ENCODE measurements around the gene CAPN5. TPM values are rescaled to one million over a fixed set of nuclear protein-coding genes. Genes with fewer than 3 reads are reported as not detected.

The CAPN5 gene
- total and polyA plus RNA-seq, 4 donors = 6.5 to 25.8 (median 18.2) TPM

DNA sequence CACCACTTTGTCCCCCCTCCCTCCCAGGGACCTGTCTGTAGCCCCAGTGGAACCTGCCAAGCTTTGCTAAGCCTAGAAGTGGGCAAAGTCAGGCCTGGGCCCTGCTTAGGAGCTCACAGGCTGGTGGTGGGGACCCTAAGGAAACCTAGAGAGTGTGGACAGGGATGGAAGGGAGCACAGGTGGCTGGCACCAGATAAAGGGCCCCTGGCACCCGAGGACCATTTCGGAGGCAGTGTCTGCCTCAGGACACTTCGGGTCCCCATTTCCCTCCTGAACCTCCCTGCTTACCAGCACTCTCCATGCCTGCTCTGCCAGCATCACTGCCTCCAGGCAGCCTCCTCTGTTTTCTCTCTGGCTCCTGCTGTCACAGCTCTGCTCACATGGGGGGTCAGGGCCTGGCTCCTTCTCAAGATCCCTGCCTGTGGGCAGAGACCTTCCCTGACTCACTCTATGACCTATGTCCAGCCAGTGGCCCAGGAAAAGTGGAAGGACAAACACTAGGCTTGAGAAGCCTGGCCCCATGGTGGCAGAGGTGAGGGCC is 22.3 kb downstream of the CAPN5 start:
- peaks cover 0 to 4% (median 1%) of the 10 kb centered on the region in 4 donors for H3K36me3 ChIP-seq (ENCODE audit: control insufficient read depth in 4 of 4, insufficient read depth in 3 of 4, low read depth in 1 of 4, low read length in 3 of 4)
- H3K9ac ChIP-seq (ENCODE audit: low read depth in 1 of 2, low read length in 2 of 2) = no peak overlapping the region
- TF ChIP-seq FOXA2 (IDR thresholded peaks at IDR 0.05) (no peak), HNF4A (conservative IDR thresholded peaks at IDR 0.05) (no peak), GABPA (IDR thresholded peaks at IDR 0.05 in 1 of 2, conservative IDR thresholded peaks at IDR 0.05 in 1 of 2) (no peak), HNF4G (IDR thresholded peaks at IDR 0.05) (no peak), NR2F2 (IDR thresholded peaks at IDR 0.05) (no peak), RAD21 (IDR thresholded peaks at IDR 0.05) (no peak), FOXA1 (IDR thresholded peaks at IDR 0.05) (no peak)
- TF ChIP-seq, protein P1, sequence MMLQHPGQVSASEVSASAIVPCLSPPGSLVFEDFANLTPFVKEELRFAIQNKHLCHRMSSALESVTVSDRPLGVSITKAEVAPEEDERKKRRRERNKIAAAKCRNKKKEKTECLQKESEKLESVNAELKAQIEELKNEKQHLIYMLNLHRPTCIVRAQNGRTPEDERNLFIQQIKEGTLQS (IDR thresholded peaks at IDR 0.05) = no peak
- TF ChIP-seq, protein P2, sequence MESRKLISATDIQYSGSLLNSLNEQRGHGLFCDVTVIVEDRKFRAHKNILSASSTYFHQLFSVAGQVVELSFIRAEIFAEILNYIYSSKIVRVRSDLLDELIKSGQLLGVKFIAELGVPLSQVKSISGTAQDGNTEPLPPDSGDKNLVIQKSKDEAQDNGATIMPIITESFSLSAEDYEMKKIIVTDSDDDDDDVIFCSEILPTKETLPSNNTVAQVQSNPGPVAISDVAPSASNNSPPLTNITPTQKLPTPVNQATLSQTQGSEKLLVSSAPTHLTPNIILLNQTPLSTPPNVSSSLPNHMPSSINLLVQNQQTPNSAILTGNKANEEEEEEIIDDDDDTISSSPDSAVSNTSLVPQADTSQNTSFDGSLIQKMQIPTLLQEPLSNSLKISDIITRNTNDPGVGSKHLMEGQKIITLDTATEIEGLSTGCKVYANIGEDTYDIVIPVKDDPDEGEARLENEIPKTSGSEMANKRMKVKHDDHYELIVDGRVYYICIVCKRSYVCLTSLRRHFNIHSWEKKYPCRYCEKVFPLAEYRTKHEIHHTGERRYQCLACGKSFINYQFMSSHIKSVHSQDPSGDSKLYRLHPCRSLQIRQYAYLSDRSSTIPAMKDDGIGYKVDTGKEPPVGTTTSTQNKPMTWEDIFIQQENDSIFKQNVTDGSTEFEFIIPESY (IDR thresholded peaks at IDR 0.05) = no peak
- H3K9me3 ChIP-seq (ENCODE audit: control insufficient read depth in 4 of 4, low read length in 3 of 4) = no peaks in the 10 kb centered on the region
- peaks cover 23 to 76% (median 61%) of the 10 kb centered on the region in 4 donors for H3K4me1 ChIP-seq (ENCODE audit: control insufficient read depth in 4 of 4, insufficient read depth in 4 of 4, low read length in 3 of 4)
- WGBS = 82% methylated on average over 3 of the region's 3 CpGs
- H3K27ac ChIP-seq (ENCODE audit: low read depth in 1 of 2, low read length in 2 of 2) = peak overlapping the region; percentile 14 to 76
- no peak for DNase-seq (ENCODE audit: low spot score)
- no peak overlapping the region for H3K4me3 ChIP-seq (ENCODE audit: low read depth in 1 of 3, low read length in 3 of 3)
- H3K27me3 ChIP-seq (ENCODE audit: control insufficient read depth in 4 of 4, insufficient read depth in 4 of 4, low read length in 3 of 4) = no peaks in the 10 kb centered on the region

DNA sequence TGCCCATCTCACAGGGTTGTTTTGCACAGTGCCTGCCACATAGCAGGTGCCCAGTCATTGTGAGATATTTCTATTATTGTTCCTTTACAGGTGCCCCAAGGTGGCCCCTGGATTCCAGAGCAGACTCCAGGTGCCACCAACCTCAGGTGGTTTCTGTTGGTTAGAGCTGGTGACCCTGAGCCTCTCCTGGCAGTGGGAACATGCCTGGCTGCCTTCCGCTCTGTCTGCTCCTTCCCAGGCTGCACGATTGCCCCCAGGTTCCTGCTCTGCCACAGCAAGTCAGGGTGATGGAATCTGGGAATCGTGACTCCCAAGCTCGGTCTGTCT is 23.2 kb downstream of the CAPN5 start:
- TF ChIP-seq SP1 (IDR thresholded peaks at IDR 0.05) (no peak), HNF4A (conservative IDR thresholded peaks at IDR 0.05) (no peak), FOXA2 (IDR thresholded peaks at IDR 0.05) (no peak), FOXA1 (IDR thresholded peaks at IDR 0.05) (no peak), JUND (IDR thresholded peaks at IDR 0.05) (no peak), HNF4G (IDR thresholded peaks at IDR 0.05) (no peak), RAD21 (IDR thresholded peaks at IDR 0.05) (no peak), EGR1 (IDR thresholded peaks at IDR 0.05; ENCODE audit: low read depth in 2 of 2) (no peak), YY1 (IDR thresholded peaks at IDR 0.05) (no peak), GABPA (IDR thresholded peaks at IDR 0.05 in 1 of 2, conservative IDR thresholded peaks at IDR 0.05 in 1 of 2) (no peak), RXRA (IDR thresholded peaks at IDR 0.05) (no peak), TAF1 (conservative IDR thresholded peaks at IDR 0.05) (no peak)
- TF ChIP-seq, protein P3, sequence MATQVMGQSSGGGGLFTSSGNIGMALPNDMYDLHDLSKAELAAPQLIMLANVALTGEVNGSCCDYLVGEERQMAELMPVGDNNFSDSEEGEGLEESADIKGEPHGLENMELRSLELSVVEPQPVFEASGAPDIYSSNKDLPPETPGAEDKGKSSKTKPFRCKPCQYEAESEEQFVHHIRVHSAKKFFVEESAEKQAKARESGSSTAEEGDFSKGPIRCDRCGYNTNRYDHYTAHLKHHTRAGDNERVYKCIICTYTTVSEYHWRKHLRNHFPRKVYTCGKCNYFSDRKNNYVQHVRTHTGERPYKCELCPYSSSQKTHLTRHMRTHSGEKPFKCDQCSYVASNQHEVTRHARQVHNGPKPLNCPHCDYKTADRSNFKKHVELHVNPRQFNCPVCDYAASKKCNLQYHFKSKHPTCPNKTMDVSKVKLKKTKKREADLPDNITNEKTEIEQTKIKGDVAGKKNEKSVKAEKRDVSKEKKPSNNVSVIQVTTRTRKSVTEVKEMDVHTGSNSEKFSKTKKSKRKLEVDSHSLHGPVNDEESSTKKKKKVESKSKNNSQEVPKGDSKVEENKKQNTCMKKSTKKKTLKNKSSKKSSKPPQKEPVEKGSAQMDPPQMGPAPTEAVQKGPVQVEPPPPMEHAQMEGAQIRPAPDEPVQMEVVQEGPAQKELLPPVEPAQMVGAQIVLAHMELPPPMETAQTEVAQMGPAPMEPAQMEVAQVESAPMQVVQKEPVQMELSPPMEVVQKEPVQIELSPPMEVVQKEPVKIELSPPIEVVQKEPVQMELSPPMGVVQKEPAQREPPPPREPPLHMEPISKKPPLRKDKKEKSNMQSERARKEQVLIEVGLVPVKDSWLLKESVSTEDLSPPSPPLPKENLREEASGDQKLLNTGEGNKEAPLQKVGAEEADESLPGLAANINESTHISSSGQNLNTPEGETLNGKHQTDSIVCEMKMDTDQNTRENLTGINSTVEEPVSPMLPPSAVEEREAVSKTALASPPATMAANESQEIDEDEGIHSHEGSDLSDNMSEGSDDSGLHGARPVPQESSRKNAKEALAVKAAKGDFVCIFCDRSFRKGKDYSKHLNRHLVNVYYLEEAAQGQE (IDR thresholded peaks at IDR 0.05) = no peak
- TF ChIP-seq, protein P1 (IDR thresholded peaks at IDR 0.05) = no peak
- TF ChIP-seq, protein P2 (IDR thresholded peaks at IDR 0.05) = no peak
- TF ChIP-seq, protein P4, sequence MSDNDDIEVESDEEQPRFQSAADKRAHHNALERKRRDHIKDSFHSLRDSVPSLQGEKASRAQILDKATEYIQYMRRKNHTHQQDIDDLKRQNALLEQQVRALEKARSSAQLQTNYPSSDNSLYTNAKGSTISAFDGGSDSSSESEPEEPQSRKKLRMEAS (IDR thresholded peaks at IDR 0.05) = no peak
- TF ChIP-seq, protein P5, sequence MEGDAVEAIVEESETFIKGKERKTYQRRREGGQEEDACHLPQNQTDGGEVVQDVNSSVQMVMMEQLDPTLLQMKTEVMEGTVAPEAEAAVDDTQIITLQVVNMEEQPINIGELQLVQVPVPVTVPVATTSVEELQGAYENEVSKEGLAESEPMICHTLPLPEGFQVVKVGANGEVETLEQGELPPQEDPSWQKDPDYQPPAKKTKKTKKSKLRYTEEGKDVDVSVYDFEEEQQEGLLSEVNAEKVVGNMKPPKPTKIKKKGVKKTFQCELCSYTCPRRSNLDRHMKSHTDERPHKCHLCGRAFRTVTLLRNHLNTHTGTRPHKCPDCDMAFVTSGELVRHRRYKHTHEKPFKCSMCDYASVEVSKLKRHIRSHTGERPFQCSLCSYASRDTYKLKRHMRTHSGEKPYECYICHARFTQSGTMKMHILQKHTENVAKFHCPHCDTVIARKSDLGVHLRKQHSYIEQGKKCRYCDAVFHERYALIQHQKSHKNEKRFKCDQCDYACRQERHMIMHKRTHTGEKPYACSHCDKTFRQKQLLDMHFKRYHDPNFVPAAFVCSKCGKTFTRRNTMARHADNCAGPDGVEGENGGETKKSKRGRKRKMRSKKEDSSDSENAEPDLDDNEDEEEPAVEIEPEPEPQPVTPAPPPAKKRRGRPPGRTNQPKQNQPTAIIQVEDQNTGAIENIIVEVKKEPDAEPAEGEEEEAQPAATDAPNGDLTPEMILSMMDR (IDR thresholded peaks at IDR 0.05; ENCODE audit: low read depth, low read length, missing input control) = no peak
- no peak for DNase-seq (ENCODE audit: low spot score)
- H3K9ac ChIP-seq (ENCODE audit: low read depth in 1 of 2, low read length in 2 of 2) = no peak overlapping the region
- no peaks in the 10 kb centered on the region for H3K9me3 ChIP-seq (ENCODE audit: control insufficient read depth in 4 of 4, low read length in 3 of 4)
- H3K27me3 ChIP-seq (ENCODE audit: control insufficient read depth in 4 of 4, insufficient read depth in 4 of 4, low read length in 3 of 4) = no peaks in the 10 kb centered on the region
- 84% methylated on average over 4 of the region's 4 CpGs for WGBS
- H3K4me1 ChIP-seq (ENCODE audit: control insufficient read depth in 4 of 4, insufficient read depth in 4 of 4, low read length in 3 of 4) = peaks cover 23 to 78% (median 69%) of the 10 kb centered on the region in 4 donors
- peaks cover 0 to 4% (median 1%) of the 10 kb centered on the region in 4 donors for H3K36me3 ChIP-seq (ENCODE audit: control insufficient read depth in 4 of 4, insufficient read depth in 3 of 4, low read depth in 1 of 4, low read length in 3 of 4)
- no peak overlapping the region for H3K4me3 ChIP-seq (ENCODE audit: low read depth in 1 of 3, low read length in 3 of 3)
- H3K27ac ChIP-seq (ENCODE audit: low read depth in 1 of 2, low read length in 2 of 2) = no peak overlapping the region

Data from liver (tissue), 9 donors.